ENCODE measurements around the gene SLC35B2. TPM values are rescaled to one million over a fixed set of nuclear protein-coding genes. Genes with fewer than 3 reads are reported as not detected.
A peak's percentile ranks its signal among the peaks of the same experiment; 100 is the strongest.

The SLC35B2 gene
- total and polyA plus RNA-seq, 9 of the 15 experiments (the other 6 are each of a cell fraction or from before 2014, with no cell fraction given) = 14.5 to 59.1 (median 47.1) TPM

DNA sequence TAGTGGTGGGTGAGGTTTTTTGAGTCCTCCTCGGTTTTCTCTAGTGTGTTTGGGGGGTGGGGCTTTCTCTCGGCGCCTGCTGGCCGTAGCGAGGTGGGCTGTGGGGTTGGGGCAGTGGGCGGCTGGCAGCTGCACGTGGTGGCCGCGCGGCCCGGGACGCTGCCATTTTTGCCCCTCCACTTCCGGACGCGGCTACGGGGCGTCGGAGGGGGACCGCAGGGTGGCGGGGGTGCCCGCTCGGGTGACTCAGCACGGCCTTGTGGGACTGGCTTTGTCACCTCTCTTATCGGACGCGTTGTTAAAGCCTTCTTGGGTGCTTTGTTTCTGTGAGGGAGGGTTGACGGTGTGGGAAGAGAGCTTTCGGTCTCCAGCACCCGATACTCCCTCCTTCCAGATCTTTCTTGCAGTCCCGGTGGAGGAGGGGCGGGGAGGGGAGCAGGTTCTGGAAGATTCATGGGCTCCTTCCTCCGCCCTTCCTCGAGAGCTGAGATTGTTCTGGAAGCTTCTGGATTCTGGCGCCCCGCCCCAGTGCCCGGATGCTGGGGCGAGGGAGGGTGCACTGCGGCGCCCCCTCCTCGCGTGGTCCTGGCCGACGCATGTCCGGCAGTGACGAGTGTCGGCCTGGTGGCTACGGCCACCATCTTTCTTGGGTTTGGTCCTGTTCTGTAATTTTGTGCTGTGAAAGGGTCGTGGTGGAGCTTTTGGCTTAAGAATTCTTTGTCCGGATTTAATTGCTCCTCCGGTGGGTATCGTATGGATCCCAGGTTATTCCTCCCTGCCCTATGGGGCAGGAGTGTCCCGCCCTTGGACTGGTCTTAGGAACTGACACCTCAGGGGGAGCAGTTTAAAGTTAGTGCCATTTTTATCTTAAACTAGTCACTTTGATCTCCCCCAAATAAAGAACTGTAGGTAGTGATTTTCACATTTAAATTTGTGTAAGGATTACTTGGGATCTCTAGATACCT lies 9.7 kb downstream of the SLC35B2 start (continued):
- TF ChIP-seq MYC (IDR thresholded peaks at IDR 0.05; ENCODE audit: low read depth, low read length) (peak; percentile 98), MYC (CRISPR knock-in tag; IDR thresholded peaks at IDR 0.05; ENCODE audit: borderline replicate concordance, low read depth) (peak; percentile 100), CREB1 (IDR thresholded peaks at IDR 0.05) (no peak; the same call in 1 of the 2 replicates), CREB1 (CRISPR knock-in tag; IDR thresholded peaks at IDR 0.05) (peak; percentile 67; the same call in 1 of the 2 replicates), LCOR (CRISPR knock-in tag; IDR thresholded peaks at IDR 0.05) (peak; percentile 86), SMAD3 (CRISPR knock-in tag; conservative IDR thresholded peaks at IDR 0.05) (peak; percentile 57; the same call in 1 of the 2 replicates), PRMT5 (CRISPR knock-in tag; IDR thresholded peaks at IDR 0.05) (peak; percentile 58; the same call in 1 of the 2 replicates), GATAD2A (IDR thresholded peaks at IDR 0.05) (no peak), FOXJ3 (CRISPR knock-in tag; IDR thresholded peaks at IDR 0.05) (no peak), ZNF75A (CRISPR knock-in tag; IDR thresholded peaks at IDR 0.05) (0 out of 2 replicates have a peak, but pooled peaks have one; percentile 9), FOXK1 (CRISPR knock-in tag; IDR thresholded peaks at IDR 0.05; ENCODE audit: borderline replicate concordance) (peak; percentile 91; the same call in 1 of the 2 replicates), HNRNPK (IDR thresholded peaks at IDR 0.05; ENCODE audit: low read depth, low read length, poor library complexity, severe bottlenecking) (peak; percentile 49), ESRRA (IDR thresholded peaks at IDR 0.05; ENCODE audit: borderline replicate concordance, low read depth) (peak; percentile 54; the same call in 1 of the 2 replicates), ZNF140 (CRISPR knock-in tag; IDR thresholded peaks at IDR 0.05) (no peak), ZNF146 (CRISPR knock-in tag; IDR thresholded peaks at IDR 0.05; ENCODE audit: unreplicated experiment) (peak; percentile 12), ZNF316 (IDR thresholded peaks at IDR 0.05) (peak; percentile 93), ZFP1 (CRISPR knock-in tag; IDR thresholded peaks at IDR 0.05) (0 out of 2 replicates have a peak, but pooled peaks have one; percentile 49), SRSF3 (IDR thresholded peaks at IDR 0.05; ENCODE audit: insufficient read depth, low read length) (no peak), SMARCA5 (IDR thresholded peaks at IDR 0.05) (no peak)
- TF ChIP-seq, protein P1, sequence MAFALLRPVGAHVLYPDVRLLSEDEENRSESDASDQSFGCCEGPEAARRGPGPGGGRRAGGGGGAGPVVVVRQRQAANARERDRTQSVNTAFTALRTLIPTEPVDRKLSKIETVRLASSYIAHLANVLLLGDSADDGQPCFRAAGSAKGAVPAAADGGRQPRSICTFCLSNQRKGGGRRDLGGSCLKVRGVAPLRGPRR (CRISPR knock-in tag; IDR thresholded peaks at IDR 0.05) = peak; percentile 23; the same call in 1 of the 2 replicates
- TF ChIP-seq, protein P2, sequence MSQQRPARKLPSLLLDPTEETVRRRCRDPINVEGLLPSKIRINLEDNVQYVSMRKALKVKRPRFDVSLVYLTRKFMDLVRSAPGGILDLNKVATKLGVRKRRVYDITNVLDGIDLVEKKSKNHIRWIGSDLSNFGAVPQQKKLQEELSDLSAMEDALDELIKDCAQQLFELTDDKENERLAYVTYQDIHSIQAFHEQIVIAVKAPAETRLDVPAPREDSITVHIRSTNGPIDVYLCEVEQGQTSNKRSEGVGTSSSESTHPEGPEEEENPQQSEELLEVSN (IDR thresholded peaks at IDR 0.05; ENCODE audit: borderline replicate concordance in 1 of 2, extremely low read depth in 1 of 2, insufficient read depth in 1 of 2, insufficient read length in 1 of 2, low read depth in 1 of 2, low read length in 1 of 2, poor library complexity in 1 of 2, severe bottlenecking in 1 of 2) = peak; percentile 13 to 77
- TF ChIP-seq, protein P3, sequence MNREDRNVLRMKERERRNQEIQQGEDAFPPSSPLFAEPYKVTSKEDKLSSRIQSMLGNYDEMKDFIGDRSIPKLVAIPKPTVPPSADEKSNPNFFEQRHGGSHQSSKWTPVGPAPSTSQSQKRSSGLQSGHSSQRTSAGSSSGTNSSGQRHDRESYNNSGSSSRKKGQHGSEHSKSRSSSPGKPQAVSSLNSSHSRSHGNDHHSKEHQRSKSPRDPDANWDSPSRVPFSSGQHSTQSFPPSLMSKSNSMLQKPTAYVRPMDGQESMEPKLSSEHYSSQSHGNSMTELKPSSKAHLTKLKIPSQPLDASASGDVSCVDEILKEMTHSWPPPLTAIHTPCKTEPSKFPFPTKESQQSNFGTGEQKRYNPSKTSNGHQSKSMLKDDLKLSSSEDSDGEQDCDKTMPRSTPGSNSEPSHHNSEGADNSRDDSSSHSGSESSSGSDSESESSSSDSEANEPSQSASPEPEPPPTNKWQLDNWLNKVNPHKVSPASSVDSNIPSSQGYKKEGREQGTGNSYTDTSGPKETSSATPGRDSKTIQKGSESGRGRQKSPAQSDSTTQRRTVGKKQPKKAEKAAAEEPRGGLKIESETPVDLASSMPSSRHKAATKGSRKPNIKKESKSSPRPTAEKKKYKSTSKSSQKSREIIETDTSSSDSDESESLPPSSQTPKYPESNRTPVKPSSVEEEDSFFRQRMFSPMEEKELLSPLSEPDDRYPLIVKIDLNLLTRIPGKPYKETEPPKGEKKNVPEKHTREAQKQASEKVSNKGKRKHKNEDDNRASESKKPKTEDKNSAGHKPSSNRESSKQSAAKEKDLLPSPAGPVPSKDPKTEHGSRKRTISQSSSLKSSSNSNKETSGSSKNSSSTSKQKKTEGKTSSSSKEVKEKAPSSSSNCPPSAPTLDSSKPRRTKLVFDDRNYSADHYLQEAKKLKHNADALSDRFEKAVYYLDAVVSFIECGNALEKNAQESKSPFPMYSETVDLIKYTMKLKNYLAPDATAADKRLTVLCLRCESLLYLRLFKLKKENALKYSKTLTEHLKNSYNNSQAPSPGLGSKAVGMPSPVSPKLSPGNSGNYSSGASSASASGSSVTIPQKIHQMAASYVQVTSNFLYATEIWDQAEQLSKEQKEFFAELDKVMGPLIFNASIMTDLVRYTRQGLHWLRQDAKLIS (CRISPR knock-in tag; IDR thresholded peaks at IDR 0.05) = peak; percentile 98

Data from K562 (cell line).